ENCODE results near the gene RGL4.
A peak's percentile ranks its signal among the peaks of the same experiment; 100 is the strongest.
"Not testable (repeated sequence)": the region's sequence is repeated elsewhere in the genome, so short reads cannot be mapped to it uniquely, and the experiment has no call there.

The RGL4 gene

DNA sequence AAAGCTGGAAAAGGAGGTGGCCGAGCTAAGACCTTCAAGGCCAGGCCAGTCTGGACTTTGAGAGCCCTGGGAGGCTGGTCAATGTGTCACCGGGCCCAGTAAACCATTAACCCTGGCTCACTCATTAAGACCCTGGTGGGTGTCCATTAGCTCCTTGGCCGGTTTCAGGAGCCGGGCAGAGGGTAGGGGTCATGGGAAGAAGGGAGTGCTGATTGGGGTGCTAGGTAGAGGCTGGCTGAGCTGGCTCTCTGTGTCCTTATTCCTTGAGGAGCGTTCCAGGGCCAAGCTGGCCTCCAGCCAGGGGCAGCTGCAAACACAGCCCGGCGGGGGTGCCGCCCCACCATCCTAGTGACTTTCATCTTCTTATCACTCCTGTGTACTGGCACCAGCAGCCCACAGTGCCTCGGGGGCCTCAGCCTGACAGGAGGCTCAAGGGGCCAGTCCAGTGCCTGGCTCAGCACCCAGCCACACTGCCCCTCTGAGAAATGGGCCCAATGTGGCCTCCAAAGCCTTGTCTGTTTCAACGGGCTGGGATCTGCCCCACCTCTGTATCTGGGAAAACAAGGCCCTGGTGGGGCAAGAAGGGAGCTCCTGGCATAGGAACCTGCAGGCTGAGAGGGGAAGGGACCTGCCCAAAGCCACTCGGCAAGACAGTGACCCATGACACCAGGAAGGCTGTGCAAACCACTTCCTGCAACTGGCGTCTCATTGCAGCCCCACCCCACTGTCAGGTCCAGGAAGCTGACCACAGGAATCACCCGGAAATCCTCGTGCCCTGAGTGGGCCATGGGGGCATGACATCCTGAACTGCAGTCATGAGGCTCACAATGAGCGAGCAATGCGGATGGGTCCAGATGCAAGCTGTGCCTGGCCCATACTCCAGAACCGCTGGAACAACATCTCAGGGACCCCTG, 15.1 kb upstream of the RGL4 start:
- H3K4me3 ChIP-seq (ENCODE audit: low read depth, low read length) = no peak overlapping the region
- TF ChIP-seq, protein P1, sequence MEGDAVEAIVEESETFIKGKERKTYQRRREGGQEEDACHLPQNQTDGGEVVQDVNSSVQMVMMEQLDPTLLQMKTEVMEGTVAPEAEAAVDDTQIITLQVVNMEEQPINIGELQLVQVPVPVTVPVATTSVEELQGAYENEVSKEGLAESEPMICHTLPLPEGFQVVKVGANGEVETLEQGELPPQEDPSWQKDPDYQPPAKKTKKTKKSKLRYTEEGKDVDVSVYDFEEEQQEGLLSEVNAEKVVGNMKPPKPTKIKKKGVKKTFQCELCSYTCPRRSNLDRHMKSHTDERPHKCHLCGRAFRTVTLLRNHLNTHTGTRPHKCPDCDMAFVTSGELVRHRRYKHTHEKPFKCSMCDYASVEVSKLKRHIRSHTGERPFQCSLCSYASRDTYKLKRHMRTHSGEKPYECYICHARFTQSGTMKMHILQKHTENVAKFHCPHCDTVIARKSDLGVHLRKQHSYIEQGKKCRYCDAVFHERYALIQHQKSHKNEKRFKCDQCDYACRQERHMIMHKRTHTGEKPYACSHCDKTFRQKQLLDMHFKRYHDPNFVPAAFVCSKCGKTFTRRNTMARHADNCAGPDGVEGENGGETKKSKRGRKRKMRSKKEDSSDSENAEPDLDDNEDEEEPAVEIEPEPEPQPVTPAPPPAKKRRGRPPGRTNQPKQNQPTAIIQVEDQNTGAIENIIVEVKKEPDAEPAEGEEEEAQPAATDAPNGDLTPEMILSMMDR (conservative IDR thresholded peaks at IDR 0.05; ENCODE audit: low read depth, low read length) = no peak
- peak; percentile 16 for DNase-seq (ENCODE audit: low read depth)

DNA sequence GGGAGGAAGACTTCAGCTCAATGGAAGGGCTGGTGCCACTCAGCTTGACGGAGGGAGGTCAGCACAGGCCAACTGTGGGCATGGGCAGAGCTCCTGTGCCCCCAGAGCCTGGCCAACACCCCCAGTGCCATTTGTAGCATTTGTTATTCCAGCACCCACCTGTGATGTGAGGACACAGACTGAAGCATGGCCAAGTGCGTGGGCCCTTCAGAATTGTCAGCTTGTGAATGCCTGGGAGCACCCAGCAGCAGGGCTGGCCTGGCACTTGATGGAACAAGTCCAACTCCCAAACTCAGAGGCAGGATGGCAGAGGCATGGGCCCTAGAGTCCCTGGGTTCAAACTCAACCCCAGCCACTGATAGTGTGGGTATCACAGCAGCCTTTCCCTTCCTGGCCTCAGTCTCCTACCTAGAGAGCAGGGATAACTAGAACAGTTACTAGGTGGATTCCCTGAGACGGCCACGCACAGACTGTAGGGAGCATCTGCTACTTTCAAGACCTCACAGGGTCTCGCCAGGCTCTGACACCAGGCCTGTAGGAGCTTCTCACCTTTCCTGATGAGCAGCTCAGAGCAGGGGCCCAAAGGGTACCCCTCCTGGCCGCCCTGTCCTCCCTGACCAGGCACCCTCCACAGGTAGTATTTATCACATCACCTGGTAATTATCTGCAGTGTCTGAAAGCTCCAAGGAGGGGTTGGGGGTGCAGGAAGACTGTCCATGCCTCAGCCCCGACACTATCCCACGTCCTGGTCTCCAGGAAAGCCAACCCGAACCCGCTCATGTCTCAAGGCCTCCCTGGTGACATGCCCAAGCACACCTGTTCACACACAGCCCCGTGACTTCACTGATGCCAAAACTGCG, 13.7 kb upstream of the RGL4 start:
- DNase-seq (ENCODE audit: low read depth); H3K4me3 ChIP-seq (ENCODE audit: low read depth, low read length): not testable (repeated sequence)

GRCh38 chr22:23677701-23677995, 13.2 kb upstream of the RGL4 start:
- TF ChIP-seq, protein P1 (conservative IDR thresholded peaks at IDR 0.05; ENCODE audit: low read depth, low read length) = no peak
- no peak overlapping the region for H3K4me3 ChIP-seq (ENCODE audit: low read depth, low read length)
- no peak for DNase-seq (ENCODE audit: low read depth)

GRCh38 chr22:23678133-23678532, 12.7 kb upstream of the RGL4 start:
- no peak overlapping the region for H3K4me3 ChIP-seq (ENCODE audit: low read depth, low read length)
- DNase-seq (ENCODE audit: low read depth) = no peak
- TF ChIP-seq, protein P1 (conservative IDR thresholded peaks at IDR 0.05; ENCODE audit: low read depth, low read length) = no peak

- H3K4me3 ChIP-seq (ENCODE audit: low read depth, low read length) = no peak overlapping the region
- TF ChIP-seq, protein P1 (conservative IDR thresholded peaks at IDR 0.05; ENCODE audit: low read depth, low read length) = no peak
- no peak for DNase-seq (ENCODE audit: low read depth)
Observed at GRCh38 chr22:23681026-23681809, 9.6 kb upstream of the RGL4 start.

DNA sequence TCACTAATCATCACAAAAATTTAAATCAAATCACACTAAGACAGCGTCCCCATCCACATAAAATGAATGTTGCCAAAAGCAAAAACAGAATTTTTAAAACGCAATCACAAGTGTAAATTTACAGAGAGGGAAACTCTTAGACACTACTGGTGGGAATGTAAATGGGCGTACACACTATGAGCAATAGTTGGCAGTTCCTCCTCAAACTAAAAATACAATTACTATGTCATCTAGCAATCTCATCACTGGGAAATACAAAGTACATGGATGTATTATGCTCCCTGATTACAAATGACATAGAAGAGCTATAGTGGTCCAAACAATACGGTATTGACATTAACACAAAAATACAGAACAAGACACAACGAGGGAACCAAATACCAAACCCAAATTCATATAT, 8.7 kb upstream of the RGL4 start:
- no peak for DNase-seq (ENCODE audit: low read depth)
- no peak overlapping the region for H3K4me3 ChIP-seq (ENCODE audit: low read depth, low read length)
- TF ChIP-seq, protein P1 (conservative IDR thresholded peaks at IDR 0.05; ENCODE audit: low read depth, low read length) = no peak

- TF ChIP-seq, protein P1 (conservative IDR thresholded peaks at IDR 0.05; ENCODE audit: low read depth, low read length) = no peak
- no peak overlapping the region for H3K4me3 ChIP-seq (ENCODE audit: low read depth, low read length)
- no peak for DNase-seq (ENCODE audit: low read depth)
Observed at GRCh38 chr22:23682827-23683355, 7.9 kb upstream of the RGL4 start.
